Heart right ventricle (tissue), 16 donors: ENCODE data around the gene TMPRSS5. TPM values are rescaled to one million over a fixed set of nuclear protein-coding genes. Genes with fewer than 3 reads are reported as not detected.
"Not testable (repeated sequence)": the region's sequence is repeated elsewhere in the genome, so short reads cannot be mapped to it uniquely, and the experiment has no call there.

ENCODE experiments used
- ATAC-seq, 8 donors: fragments of 200-7000 bp; cut with Tn5 transposase; one replicate each; pipeline ENCODE4 v1.9.1; 2020; ENCODE audit warnings: mild to moderate bottlenecking in 8 of 8, moderate library complexity in 8 of 8, moderate number of reproducible peaks in 1 of 8
- DNase-seq, 2 donors: peaks; one replicate each; pipeline ENCODE4 v3.0.0-alpha.2; 2020
- H3K27ac ChIP-seq, 10 donors: fragments of 200-600 bp; sonication (generic) in 2 of 10; one replicate each; pipeline versions ENCODE4 v1.5.0 to v1.8.0; 2020 to 2022; ENCODE audit warnings: mild to moderate bottlenecking in 3 of 10
- H3K27me3 ChIP-seq, 7 donors: fragments of 200-600 bp; one replicate each; pipeline ENCODE4 v1.8.0; 2021 to 2022; ENCODE audit warnings: mild to moderate bottlenecking in 2 of 7
- H3K36me3 ChIP-seq, 9 donors: fragments of 200-600 bp; sonication (generic) in 1 of 9; one replicate each; pipeline versions ENCODE4 v1.5.0 to v1.8.0; 2020 to 2022; ENCODE audit warnings: mild to moderate bottlenecking in 2 of 9
- H3K4me1 ChIP-seq, 9 donors: fragments of 200-600 bp; sonication (generic) in 1 of 9; one replicate each; pipeline versions ENCODE4 v1.5.0 to v1.8.0; 2020 to 2022; ENCODE audit warnings: mild to moderate bottlenecking in 4 of 9
- H3K4me3 ChIP-seq, 10 donors: fragments of 200-600 bp; sonication (generic) in 2 of 10; one replicate each; pipeline versions ENCODE4 v1.5.0 to v1.8.0; 2020 to 2022; ENCODE audit warnings: mild to moderate bottlenecking in 7 of 10, moderate library complexity in 2 of 10
- H3K9me3 ChIP-seq, 11 donors: fragments of 200-600 bp in 10 of 11; sonication (generic) in 2 of 11; one replicate each; pipeline versions ENCODE4 v1.5.0 to v1.8.0; 2013 to 2022; ENCODE audit warnings: mild to moderate bottlenecking in 2 of 11, control low read depth in 1 of 11, moderate library complexity in 1 of 11
- CTCF ChIP-seq, 9 donors: fragments of 200-600 bp; sonication (generic) in 2 of 9; IDR thresholded peaks; one replicate each; pipeline versions ENCODE4 v1.5.0 to v1.8.0; 2021 to 2022; ENCODE audit warnings: antibody characterized with exemption in 9 of 9, mild to moderate bottlenecking in 5 of 9, moderate library complexity in 1 of 9
- WGBS, 2 donors: extraction: QIAGEN DNeasy Blood & Tissue Kit; methylation state at CpG; one replicate each; pipeline ENCODE4 v1.1.7; 2013; ENCODE audit warnings: inconsistent platforms in 1 of 2; 5-methylcytosine and 5-hydroxymethylcytosine counted together
- intact Hi-C, 10 donors: fragments of 100-400 bp; cut with DNase I; formaldehyde crosslinking; loops; one replicate each; pipeline versions ENCODE4 v1.11.1 to v1.14.2; 2022
- polyA plus RNA-seq, 2 donors: library from polyadenylated mRNA; stranded (reverse); fragments of 200-250 nt; gene quantifications; one replicate each; pipeline ENCODE4 v1.2.3, GENCODE V29; 2013
- total RNA-seq, 10 donors: library from RNA; stranded (reverse); fragmentation: NEBNext Ultra II Directional in 3 of 10; extraction: Animal tissue kit (Norgen Biotek cat#: 25700) in 3 of 10; gene quantifications; one replicate each; pipeline versions ENCODE4 v1.2.1 to v1.2.4, GENCODE V29; 2021 to 2023
- donor health status: Arrhythmogenic right ventricular cardiomyopathy.
- donor health status: ischemic (EF 13 %, LVEDD 7.1; RV severe dilation, severe dysfunction).
- donor health status: healthy with polysubstance abuse.
- donor health status: DM: no; HTN: yes; CAD: no.
- donor health status: DM: no; HTN: no; CAD: no.
- donor health status: ischemic (EF 25% LVEDD 6.9; RV normal size, moderate dysfunction).
- donor health status: ischemic (EF 25% LVEDD 5.7; RV mildly dilated, moderate dysfunction).
- donor health status: healthy.
- donor health status: DM: yes; HTN: yes; CAD: no.
- donor health status: Ischemic cardiomyopathy.
- donor health status: ischemic (EF 35%, LVEDD 5.7; RV mildly dilated, moderate dysfunction).
- donor health status: nonischemic (EF 11% LVEDD 7.7; RV severe dilation, severe dysfunction).
- donor health status: DM: yes; HTN: yes; CAD: no.
- donor health status: PGD.
- donor health status: ischemic (EF 29% LVEDD 5.4; RV normal size, mild dysfunction).
- donor health status: nonischemic (EF 23%, LVEDD 6.1; RV moderate dilation, normal function).

TMPRSS5 gene
- total and polyA plus RNA-seq, 12 donors: 0.36 to 1.9 (median 0.48) TPM

GRCh38 chr11:113722221-113722620 lies 16.1 kb upstream of the TMPRSS5 start:
- intact Hi-C loops: no loop called here
- ATAC-seq: peak in 2 of 8 donors; percentile 52 to 60

GRCh38 chr11:113721462-113722066 lies 15.5 kb upstream of the TMPRSS5 start:
- Histone ChIP-seq H3K27me3 (no peaks in the 10 kb centered on the region), H3K4me3 (no peak overlapping the region), H3K9me3 (peaks cover 0 to 11% (median 0%) of the 10 kb centered on the region in 11 donors), H3K4me1 (peaks cover 0 to 13% (median 0%) of the 10 kb centered on the region in 9 donors), H3K36me3 (peaks cover 0 to 18% (median 0%) of the 10 kb centered on the region in 9 donors), H3K27ac (no peak overlapping the region)
- peak in 7 of 8 donors; percentile 23 to 79 (median 35) for ATAC-seq
- intact Hi-C loops: no loop called here
- peak in 1 of 2 donors; percentile 6 for DNase-seq
- WGBS, 2 donors: 76 to 87% methylated on average over 3 of the region's 3 CpGs
- TF ChIP-seq CTCF (IDR thresholded peaks at IDR 0.05): no peak

More at GRCh38 chr11:113722221-113722620, 16.1 kb upstream of the TMPRSS5 start:
- H3K36me3 ChIP-seq: peaks cover 0 to 18% (median 0%) of the 10 kb centered on the region in 9 donors
- no peak overlapping the region for H3K27ac ChIP-seq
- H3K4me1 ChIP-seq: peaks cover 0 to 13% (median 0%) of the 10 kb centered on the region in 9 donors
- 54 to 71% methylated on average over 4 of the region's 4 CpGs for WGBS, 2 donors
- H3K9me3 ChIP-seq: peaks cover 0 to 5% (median 0%) of the 10 kb centered on the region in 11 donors
- DNase-seq: no peak
- H3K27me3 ChIP-seq: no peaks in the 10 kb centered on the region
- no peak for TF ChIP-seq CTCF (IDR thresholded peaks at IDR 0.05)
- H3K4me3 ChIP-seq: no peak overlapping the region

GRCh38 chr11:113720478-113720877 lies 14.4 kb upstream of the TMPRSS5 start:
- H3K4me3 ChIP-seq, H3K27me3 ChIP-seq, ATAC-seq, H3K27ac ChIP-seq, intact Hi-C loops, DNase-seq: not testable (repeated sequence)
- Histone ChIP-seq H3K36me3 (peaks cover 0 to 23% (median 5%) of the 10 kb centered on the region in 9 donors), H3K9me3 (peaks cover 0 to 11% (median 0%) of the 10 kb centered on the region in 11 donors), H3K4me1 (peaks cover 0 to 13% (median 0%) of the 10 kb centered on the region in 9 donors)
- WGBS, 2 donors: 58 to 90% methylated on average over 3 of the region's 3 CpGs

- Histone ChIP-seq H3K4me1 (no peaks in the 10 kb centered on the region), H3K27ac (no peak overlapping the region), H3K27me3 (no peaks in the 10 kb centered on the region), H3K9me3 (peaks cover 0 to 24% (median 0%) of the 10 kb centered on the region in 11 donors), H3K36me3 (peaks cover 0 to 27% (median 5%) of the 10 kb centered on the region in 9 donors), H3K4me3 (no peak overlapping the region)
- peak in 2 of 8 donors; percentile 25 to 84 for ATAC-seq
- DNase-seq: no peak
- WGBS, 2 donors: 94 to 96% methylated on average over 2 of the region's 2 CpGs
- no peak for TF ChIP-seq CTCF (IDR thresholded peaks at IDR 0.05)
- intact Hi-C loops: no loop called here
Observed at GRCh38 chr11:113715882-113716625, 9.9 kb upstream of the TMPRSS5 start.
